ENCODE results near the gene MYO1C. TPM values are rescaled to one million over a fixed set of nuclear protein-coding genes. Genes with fewer than 3 reads are reported as not detected.

The MYO1C gene
- total and polyA plus RNA-seq, 9 of the 15 experiments (the other 6 are each of a cell fraction or from before 2014, with no cell fraction given), result 0.46 to 32.5 (median 11.6) TPM

DNA sequence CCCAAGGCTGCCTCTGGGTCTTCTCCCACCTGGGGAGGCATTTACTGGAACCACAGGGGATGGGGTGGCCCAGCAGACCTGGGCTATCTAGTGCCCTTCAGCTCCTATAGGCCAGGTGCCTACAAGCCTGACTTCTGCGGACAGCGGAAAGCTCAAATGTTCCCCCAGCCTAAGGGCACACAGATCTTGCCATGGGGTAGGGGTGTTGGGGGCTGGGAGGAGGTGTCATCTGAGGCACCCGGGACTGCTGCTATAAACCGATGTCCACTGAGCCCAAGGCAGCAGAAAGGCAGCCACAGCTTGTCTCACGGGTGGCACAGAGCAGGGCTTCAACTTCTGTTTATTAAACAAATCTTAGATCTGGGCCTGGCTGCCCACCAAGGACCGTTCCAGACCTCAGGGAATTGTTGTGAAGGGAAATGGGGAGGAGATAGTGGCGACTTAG, 3.6 kb downstream of the MYO1C start:
- ChIA-PET CTCF (ENCODE audit: low intra/inter-chr PET ratio) (interaction anchor here (1.1 kb wide), 1 partner anchor 123 kb away, joined by 3 read pairs; no protein-coding TSS in a partner anchor), POLR2A (interaction anchor here (0.6 to 1.4 kb wide), 3 partner anchors 9 to 72 kb away, joined by 3 to 5 read pairs (median 3); no protein-coding TSS in a partner anchor)
- Histone ChIP-seq H3K4me1 (replicated peaks in 1 of 2; ENCODE audit: control insufficient read depth in 2 of 2, insufficient read depth in 2 of 2, low read length in 2 of 2) (peaks cover 16 to 89% of the 10 kb centered on the region in 2 experiments; a peak in 4 of 5 replicates), H3K4me3 (no peak overlapping the region), H3K79me2 (ENCODE audit: control insufficient read depth, insufficient read depth, low read length) (peaks cover 22% of the 10 kb centered on the region), H3K36me3 (ENCODE audit: control insufficient read depth, insufficient read depth, low read length) (no peaks in the 10 kb centered on the region), H3K27me3 (ENCODE audit: control insufficient read depth in 2 of 2, insufficient read depth in 2 of 2, low read length in 2 of 2) (no peaks in the 10 kb centered on the region), H2AFZ (ENCODE audit: low read depth, low read length) (no peak overlapping the region), H4K20me1 (replicated peaks; ENCODE audit: control insufficient read depth, insufficient read depth, low read length) (no peaks in the 10 kb centered on the region), H3K9me3 (replicated peaks; ENCODE audit: control insufficient read depth, insufficient read depth, low read depth, low read length) (no peaks in the 10 kb centered on the region), H3K27ac (ENCODE audit: extremely low read depth, low read depth, low read length) (peak overlapping the region; percentile 72; the same call in 2 of the 3 replicates), H3K9ac (ENCODE audit: insufficient read depth in 1 of 2, low read depth in 2 of 2, low read length in 2 of 2) (peak overlapping the region; percentile 55 to 83; a peak in 3 of 4 replicates), H3K9me1 (ENCODE audit: control insufficient read depth, insufficient read depth, low read length) (no peaks in the 10 kb centered on the region), H3K4me2 (ENCODE audit: insufficient read depth, low read length) (peak overlapping the region; percentile 81)
- in situ Hi-C loops (cut with MboI), result no loop called here
- BruUV-seq (replicated peaks), result no TSS peak
- intact Hi-C loops (cut with micrococcal nuclease), result loop anchor here (2.0 kb wide), 1 partner anchor 28 kb away; the partner anchor contains the start of gene INPP5K
- FAIRE-seq (no peak), ATAC-seq (no peak), DNase-seq (ENCODE audit: extremely low read depth in 1 of 4, low spot score in 3 of 4) (no peak)
- TF ChIP-seq ZFX (CRISPR knock-in tag; IDR thresholded peaks at IDR 0.05) (peak; percentile 1; the same call in 1 of the 2 replicates), ZNF785 (CRISPR knock-in tag; IDR thresholded peaks at IDR 0.05) (no peak), FOXA3 (CRISPR knock-in tag; conservative IDR thresholded peaks at IDR 0.05 in 1 of 2, IDR thresholded peaks at IDR 0.05 in 1 of 2) (no peak)
- TF ChIP-seq, protein P1, sequence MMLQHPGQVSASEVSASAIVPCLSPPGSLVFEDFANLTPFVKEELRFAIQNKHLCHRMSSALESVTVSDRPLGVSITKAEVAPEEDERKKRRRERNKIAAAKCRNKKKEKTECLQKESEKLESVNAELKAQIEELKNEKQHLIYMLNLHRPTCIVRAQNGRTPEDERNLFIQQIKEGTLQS (IDR thresholded peaks at IDR 0.05), result no peak
- TF ChIP-seq, protein P1 (CRISPR knock-in tag; conservative IDR thresholded peaks at IDR 0.05), result no peak
- TF ChIP-seq, protein P2, sequence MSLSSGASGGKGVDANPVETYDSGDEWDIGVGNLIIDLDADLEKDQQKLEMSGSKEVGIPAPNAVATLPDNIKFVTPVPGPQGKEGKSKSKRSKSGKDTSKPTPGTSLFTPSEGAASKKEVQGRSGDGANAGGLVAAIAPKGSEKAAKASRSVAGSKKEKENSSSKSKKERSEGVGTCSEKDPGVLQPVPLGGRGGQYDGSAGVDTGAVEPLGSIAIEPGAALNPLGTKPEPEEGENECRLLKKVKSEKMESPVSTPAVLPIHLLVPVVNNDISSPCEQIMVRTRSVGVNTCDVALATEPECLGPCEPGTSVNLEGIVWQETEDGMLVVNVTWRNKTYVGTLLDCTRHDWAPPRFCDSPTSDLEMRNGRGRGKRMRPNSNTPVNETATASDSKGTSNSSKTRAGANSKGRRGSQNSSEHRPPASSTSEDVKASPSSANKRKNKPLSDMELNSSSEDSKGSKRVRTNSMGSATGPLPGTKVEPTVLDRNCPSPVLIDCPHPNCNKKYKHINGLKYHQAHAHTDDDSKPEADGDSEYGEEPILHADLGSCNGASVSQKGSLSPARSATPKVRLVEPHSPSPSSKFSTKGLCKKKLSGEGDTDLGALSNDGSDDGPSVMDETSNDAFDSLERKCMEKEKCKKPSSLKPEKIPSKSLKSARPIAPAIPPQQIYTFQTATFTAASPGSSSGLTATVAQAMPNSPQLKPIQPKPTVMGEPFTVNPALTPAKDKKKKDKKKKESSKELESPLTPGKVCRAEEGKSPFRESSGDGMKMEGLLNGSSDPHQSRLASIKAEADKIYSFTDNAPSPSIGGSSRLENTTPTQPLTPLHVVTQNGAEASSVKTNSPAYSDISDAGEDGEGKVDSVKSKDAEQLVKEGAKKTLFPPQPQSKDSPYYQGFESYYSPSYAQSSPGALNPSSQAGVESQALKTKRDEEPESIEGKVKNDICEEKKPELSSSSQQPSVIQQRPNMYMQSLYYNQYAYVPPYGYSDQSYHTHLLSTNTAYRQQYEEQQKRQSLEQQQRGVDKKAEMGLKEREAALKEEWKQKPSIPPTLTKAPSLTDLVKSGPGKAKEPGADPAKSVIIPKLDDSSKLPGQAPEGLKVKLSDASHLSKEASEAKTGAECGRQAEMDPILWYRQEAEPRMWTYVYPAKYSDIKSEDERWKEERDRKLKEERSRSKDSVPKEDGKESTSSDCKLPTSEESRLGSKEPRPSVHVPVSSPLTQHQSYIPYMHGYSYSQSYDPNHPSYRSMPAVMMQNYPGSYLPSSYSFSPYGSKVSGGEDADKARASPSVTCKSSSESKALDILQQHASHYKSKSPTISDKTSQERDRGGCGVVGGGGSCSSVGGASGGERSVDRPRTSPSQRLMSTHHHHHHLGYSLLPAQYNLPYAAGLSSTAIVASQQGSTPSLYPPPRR (CRISPR knock-in tag; IDR thresholded peaks at IDR 0.05; ENCODE audit: borderline replicate concordance), result 0 out of 2 replicates have a peak, but pooled peaks have one; percentile 43
- 100% methylated on average over 2 of the region's 7 CpGs for WGBS (ENCODE audit: insufficient coverage, low coverage, missing lambda C conversion rate)
